Measurements from ENCODE around the gene RPL29.

The RPL29 gene

GRCh38 chr3:51966922-51967383, 28.7 kb downstream of the RPL29 start:
- no peak for DNase-seq (ENCODE audit: low read depth, low spot score)
- Histone ChIP-seq H3K27me3 (ENCODE audit: insufficient read depth, insufficient read length) (no peaks in the 10 kb centered on the region), H3K9me3 (ENCODE audit: insufficient read depth, low read length) (no peaks in the 10 kb centered on the region), H3K9ac (ENCODE audit: insufficient read length, low read depth) (peak overlapping the region; percentile 84), H3K4me3 (ENCODE audit: insufficient read length, low read depth) (peak overlapping the region; percentile 68), H3K36me3 (ENCODE audit: insufficient read depth, insufficient read length, low read length) (peaks cover 40% of the 10 kb centered on the region), H3K4me1 (ENCODE audit: insufficient read depth, insufficient read length) (peaks cover 52% of the 10 kb centered on the region)
- TF ChIP-seq YY1 (IDR thresholded peaks at IDR 0.05; ENCODE audit: insufficient read depth, insufficient read length) (no peak), ZNF274 (IDR thresholded peaks at IDR 0.05; ENCODE audit: low read depth, low read length) (no peak), SUZ12 (IDR thresholded peaks at IDR 0.05; ENCODE audit: extremely low read depth, insufficient read depth, insufficient read length) (no peak)

DNA sequence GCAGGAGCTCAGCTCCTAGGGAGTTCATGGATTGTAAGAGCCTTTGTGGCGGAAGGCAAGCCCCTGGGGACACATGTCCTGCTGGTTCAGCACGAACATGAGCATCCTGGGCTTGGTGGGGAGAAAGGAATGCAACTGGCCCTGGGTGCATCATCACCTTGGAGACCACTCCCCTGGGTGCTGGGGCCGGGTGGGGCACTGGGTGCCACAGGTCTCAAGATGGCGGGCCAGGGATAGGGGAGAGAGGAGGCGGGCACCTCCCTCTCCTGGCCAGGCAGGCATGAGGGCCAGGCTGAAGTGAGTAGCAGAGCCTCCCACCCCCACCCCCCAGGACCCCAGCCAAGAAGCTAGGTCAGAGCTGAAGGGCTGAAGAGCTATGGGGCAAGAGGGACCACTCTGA, 29.2 kb downstream of the RPL29 start:
- H3K9me3 ChIP-seq (ENCODE audit: insufficient read depth, low read length) = no peaks in the 10 kb centered on the region
- peak overlapping the region; percentile 84 for H3K9ac ChIP-seq (ENCODE audit: insufficient read length, low read depth)
- TF ChIP-seq SUZ12 (IDR thresholded peaks at IDR 0.05; ENCODE audit: extremely low read depth, insufficient read depth, insufficient read length) (no peak), YY1 (IDR thresholded peaks at IDR 0.05; ENCODE audit: insufficient read depth, insufficient read length) (no peak), ZNF274 (IDR thresholded peaks at IDR 0.05; ENCODE audit: low read depth, low read length) (no peak)
- no peak for DNase-seq (ENCODE audit: low read depth, low spot score)
- H3K4me3 ChIP-seq (ENCODE audit: insufficient read length, low read depth) = peak overlapping the region; percentile 68
- H3K4me1 ChIP-seq (ENCODE audit: insufficient read depth, insufficient read length) = peaks cover 52% of the 10 kb centered on the region
- H3K27me3 ChIP-seq (ENCODE audit: insufficient read depth, insufficient read length) = no peaks in the 10 kb centered on the region
- H3K36me3 ChIP-seq (ENCODE audit: insufficient read depth, insufficient read length, low read length) = peaks cover 40% of the 10 kb centered on the region

DNA sequence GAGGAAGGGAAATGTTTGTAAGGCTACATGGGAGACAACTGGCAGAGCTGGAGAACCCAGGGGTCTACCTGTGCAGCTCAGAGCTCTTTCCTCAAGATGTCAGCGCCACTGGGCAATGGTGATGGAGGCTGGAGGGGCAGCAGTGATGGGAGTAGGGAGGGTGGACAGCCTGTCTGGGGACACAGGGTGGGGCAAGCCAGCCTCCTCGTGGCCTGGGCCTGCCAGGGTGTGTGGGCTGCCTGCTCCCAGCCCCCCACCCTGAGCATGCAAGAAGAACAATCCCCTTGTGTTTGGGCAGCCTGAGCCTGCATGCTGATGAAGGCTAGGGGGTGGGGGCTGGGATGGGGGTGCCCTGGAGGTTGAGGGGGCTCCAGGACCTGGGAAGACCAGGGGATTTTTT, 29.7 kb downstream of the RPL29 start:
- DNase-seq (ENCODE audit: low read depth, low spot score) = no peak
- Histone ChIP-seq H3K4me3 (ENCODE audit: insufficient read length, low read depth) (no peak overlapping the region), H3K4me1 (ENCODE audit: insufficient read depth, insufficient read length) (peaks cover 50% of the 10 kb centered on the region), H3K36me3 (ENCODE audit: insufficient read depth, insufficient read length, low read length) (peaks cover 40% of the 10 kb centered on the region), H3K9me3 (ENCODE audit: insufficient read depth, low read length) (no peaks in the 10 kb centered on the region), H3K9ac (ENCODE audit: insufficient read length, low read depth) (no peak overlapping the region), H3K27me3 (ENCODE audit: insufficient read depth, insufficient read length) (no peaks in the 10 kb centered on the region)
- TF ChIP-seq SUZ12 (IDR thresholded peaks at IDR 0.05; ENCODE audit: extremely low read depth, insufficient read depth, insufficient read length) = no peak
- TF ChIP-seq ZNF274 (IDR thresholded peaks at IDR 0.05; ENCODE audit: low read depth, low read length) = no peak
- TF ChIP-seq YY1 (IDR thresholded peaks at IDR 0.05; ENCODE audit: insufficient read depth, insufficient read length) = no peak

DNA sequence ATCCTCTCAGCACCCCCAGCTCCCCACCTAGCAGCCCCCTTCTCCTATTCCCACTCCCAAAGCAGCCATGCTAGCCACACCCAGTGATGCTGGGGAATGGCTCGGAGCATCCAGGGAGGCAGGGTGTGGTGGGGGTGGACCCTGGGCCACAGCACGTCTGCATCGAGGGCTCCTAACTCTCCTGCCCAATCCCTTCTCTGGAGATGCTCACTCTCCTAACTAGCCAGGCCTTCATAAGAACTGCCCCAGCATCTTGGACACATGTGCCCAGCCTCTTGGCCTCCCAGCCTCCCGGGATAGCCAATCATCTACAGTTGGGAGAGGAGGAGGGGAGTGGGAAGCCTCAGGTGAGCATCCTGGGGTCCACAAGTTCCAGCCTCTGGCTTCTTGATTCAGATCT, 31.2 kb downstream of the RPL29 start:
- Histone ChIP-seq H3K9me3 (ENCODE audit: insufficient read depth, low read length) (no peaks in the 10 kb centered on the region), H3K4me1 (ENCODE audit: insufficient read depth, insufficient read length) (peaks cover 41% of the 10 kb centered on the region), H3K4me3 (ENCODE audit: insufficient read length, low read depth) (no peak overlapping the region), H3K36me3 (ENCODE audit: insufficient read depth, insufficient read length, low read length) (peaks cover 41% of the 10 kb centered on the region), H3K9ac (ENCODE audit: insufficient read length, low read depth) (peak overlapping the region; percentile 32), H3K27me3 (ENCODE audit: insufficient read depth, insufficient read length) (no peaks in the 10 kb centered on the region)
- TF ChIP-seq SUZ12 (IDR thresholded peaks at IDR 0.05; ENCODE audit: extremely low read depth, insufficient read depth, insufficient read length) = no peak
- TF ChIP-seq ZNF274 (IDR thresholded peaks at IDR 0.05; ENCODE audit: low read depth, low read length) = no peak
- no peak for TF ChIP-seq YY1 (IDR thresholded peaks at IDR 0.05; ENCODE audit: insufficient read depth, insufficient read length)
- no peak for DNase-seq (ENCODE audit: low read depth, low spot score)

DNA sequence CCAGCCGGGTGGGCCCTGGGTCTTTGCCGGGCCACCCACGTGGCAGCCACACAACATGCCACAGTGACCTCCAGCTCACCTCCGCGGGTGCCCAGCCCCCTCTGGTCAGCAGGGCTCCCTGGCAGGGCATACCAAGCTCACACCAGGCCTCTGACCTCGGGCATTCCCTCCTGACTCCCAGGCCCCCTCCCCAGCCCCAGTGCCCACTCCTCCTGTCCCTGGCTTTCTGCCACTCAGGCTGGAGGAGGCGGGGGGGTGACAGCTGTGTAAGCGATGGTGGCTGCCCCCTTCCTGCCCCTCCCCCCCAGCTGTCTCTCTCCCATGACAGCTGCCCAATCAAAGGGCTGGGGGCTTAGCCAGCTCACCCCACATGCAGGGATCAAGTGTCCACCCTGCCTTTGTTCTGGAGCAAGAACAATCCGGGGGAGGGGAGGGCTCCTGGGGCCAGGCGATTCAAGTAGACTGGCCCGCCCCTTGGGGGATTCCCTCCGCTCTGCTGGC, 31.7 kb downstream of the RPL29 start:
- peaks cover 38% of the 10 kb centered on the region for H3K4me1 ChIP-seq (ENCODE audit: insufficient read depth, insufficient read length)

GRCh38 chr3:51962854-51963530, 32.7 kb downstream of the RPL29 start:
- peaks cover 31% of the 10 kb centered on the region for H3K4me1 ChIP-seq (ENCODE audit: insufficient read depth, insufficient read length)
- peaks cover 54% of the 10 kb centered on the region for H3K36me3 ChIP-seq (ENCODE audit: insufficient read depth, insufficient read length, low read length)
- no peak for TF ChIP-seq SUZ12 (IDR thresholded peaks at IDR 0.05; ENCODE audit: extremely low read depth, insufficient read depth, insufficient read length)
- no peak for TF ChIP-seq ZNF274 (IDR thresholded peaks at IDR 0.05; ENCODE audit: low read depth, low read length)
- TF ChIP-seq YY1 (IDR thresholded peaks at IDR 0.05; ENCODE audit: insufficient read depth, insufficient read length) = no peak
- DNase-seq (ENCODE audit: low read depth, low spot score) = no peak
- no peaks in the 10 kb centered on the region for H3K27me3 ChIP-seq (ENCODE audit: insufficient read depth, insufficient read length)
- no peak overlapping the region for H3K4me3 ChIP-seq (ENCODE audit: insufficient read length, low read depth)
- H3K9ac ChIP-seq (ENCODE audit: insufficient read length, low read depth) = no peak overlapping the region
- H3K9me3 ChIP-seq (ENCODE audit: insufficient read depth, low read length) = no peaks in the 10 kb centered on the region

More for the DNA sequence above, 31.7 kb downstream of the RPL29 start:
- Histone ChIP-seq H3K9me3 (ENCODE audit: insufficient read depth, low read length) (no peaks in the 10 kb centered on the region), H3K9ac (ENCODE audit: insufficient read length, low read depth) (peak overlapping the region; percentile 32), H3K4me3 (ENCODE audit: insufficient read length, low read depth) (no peak overlapping the region), H3K36me3 (ENCODE audit: insufficient read depth, insufficient read length, low read length) (peaks cover 44% of the 10 kb centered on the region), H3K27me3 (ENCODE audit: insufficient read depth, insufficient read length) (no peaks in the 10 kb centered on the region)
- TF ChIP-seq SUZ12 (IDR thresholded peaks at IDR 0.05; ENCODE audit: extremely low read depth, insufficient read depth, insufficient read length) (no peak), YY1 (IDR thresholded peaks at IDR 0.05; ENCODE audit: insufficient read depth, insufficient read length) (no peak), ZNF274 (IDR thresholded peaks at IDR 0.05; ENCODE audit: low read depth, low read length) (no peak)
- no peak for DNase-seq (ENCODE audit: low read depth, low spot score)

Measured in NT2/D1 (cell line).